GM19035 (cell line): ENCODE data around the gene RFC5.
"Not testable (repeated sequence)": the region's sequence is repeated elsewhere in the genome, so short reads cannot be mapped to it uniquely, and the experiment has no call there.

Experiments
- ATAC-seq: cut with Tn5 transposase; IDR thresholded peaks from one replicate; pipeline ENCODE4 v1.9.1; 2021; ENCODE audit not compliant: unreplicated experiment

The RFC5 gene, protein sequence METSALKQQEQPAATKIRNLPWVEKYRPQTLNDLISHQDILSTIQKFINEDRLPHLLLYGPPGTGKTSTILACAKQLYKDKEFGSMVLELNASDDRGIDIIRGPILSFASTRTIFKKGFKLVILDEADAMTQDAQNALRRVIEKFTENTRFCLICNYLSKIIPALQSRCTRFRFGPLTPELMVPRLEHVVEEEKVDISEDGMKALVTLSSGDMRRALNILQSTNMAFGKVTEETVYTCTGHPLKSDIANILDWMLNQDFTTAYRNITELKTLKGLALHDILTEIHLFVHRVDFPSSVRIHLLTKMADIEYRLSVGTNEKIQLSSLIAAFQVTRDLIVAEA

DNA sequence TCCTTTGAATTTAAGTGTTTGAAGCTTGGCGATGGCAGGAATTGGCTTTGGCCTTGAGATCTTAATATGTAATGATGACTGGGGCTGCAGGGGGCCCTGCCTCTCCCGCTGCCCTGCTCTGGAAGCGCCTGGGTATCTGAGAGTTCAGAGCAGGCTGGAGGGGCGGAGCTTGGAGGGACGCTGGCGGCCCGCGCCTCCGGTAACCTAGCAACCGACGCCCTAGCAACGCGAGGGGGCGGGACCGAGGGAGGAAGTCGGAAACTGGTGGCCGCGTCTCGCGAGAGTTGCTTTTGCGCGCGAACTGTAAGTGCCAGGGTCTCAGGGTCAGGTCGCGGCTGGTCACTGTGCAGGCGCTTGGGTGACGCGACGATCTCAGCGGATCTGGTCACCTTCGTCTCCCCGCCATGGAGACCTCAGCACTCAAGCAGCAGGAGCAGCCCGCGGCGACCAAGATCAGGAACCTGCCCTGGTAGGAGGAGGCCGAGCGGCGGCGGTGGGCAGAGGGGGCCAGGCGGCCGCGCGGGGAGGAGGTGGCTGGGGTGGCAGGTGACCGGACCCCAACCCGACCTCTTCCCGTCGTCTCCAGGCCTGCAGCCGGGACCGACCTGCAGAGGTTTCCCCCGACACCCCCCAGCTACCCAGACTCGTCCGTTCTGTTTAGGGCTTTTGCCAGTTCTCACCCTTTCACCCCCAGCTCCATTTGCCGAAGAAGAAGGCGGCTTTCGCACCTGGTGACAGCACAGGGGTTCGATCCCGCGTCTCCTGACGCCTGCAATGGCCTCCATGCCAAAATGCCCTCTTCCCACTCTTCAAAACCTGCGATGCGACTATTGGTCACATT, at the start of gene RFC5:
Gene RFC5, plus strand, starts transcription at position 280 of the 841 bp plus-strand sequence. Its CDS starts 125 bp downstream, at position 405.
- peak; percentile 96 for ATAC-seq

DNA sequence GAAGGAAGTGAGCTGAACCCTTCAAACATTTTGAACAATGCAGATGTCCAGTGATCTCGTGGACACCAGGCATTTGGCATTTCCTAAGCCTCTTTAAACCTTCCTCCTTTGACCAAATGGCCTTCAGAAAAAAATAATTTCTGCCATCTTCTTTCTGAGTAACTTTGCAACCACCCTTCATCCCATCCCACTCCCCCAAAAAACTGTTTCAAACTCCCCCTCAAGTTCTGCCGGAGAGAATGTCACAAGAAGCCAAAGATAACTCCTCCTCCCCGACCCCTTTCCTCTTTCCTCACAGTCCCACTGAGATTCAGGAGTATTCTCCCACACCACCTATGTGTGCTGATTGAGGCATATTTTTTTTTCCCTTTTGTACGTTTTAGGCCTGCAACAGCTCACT, 49.5 kb upstream of the RFC5 start:
- no peak for ATAC-seq

DNA sequence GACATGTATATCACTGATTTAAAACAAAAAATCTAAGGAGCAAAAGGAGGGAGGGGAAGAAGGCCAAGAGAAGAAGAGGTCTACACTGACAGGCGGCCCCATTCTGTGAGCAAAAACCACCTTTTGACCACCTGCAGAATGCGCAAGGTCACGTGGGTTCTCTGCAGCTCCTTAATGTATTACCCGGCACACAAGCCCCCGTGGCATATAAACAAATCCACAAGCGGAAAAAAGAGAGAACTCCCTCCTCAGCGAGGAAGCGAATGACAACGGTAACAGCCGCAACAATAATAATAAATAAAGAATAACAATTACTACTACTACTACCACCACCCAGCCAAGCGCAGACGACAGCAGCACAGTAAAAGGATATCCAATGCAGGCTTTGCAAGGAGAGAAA, 49.0 kb upstream of the RFC5 start:
- no peak for ATAC-seq

DNA sequence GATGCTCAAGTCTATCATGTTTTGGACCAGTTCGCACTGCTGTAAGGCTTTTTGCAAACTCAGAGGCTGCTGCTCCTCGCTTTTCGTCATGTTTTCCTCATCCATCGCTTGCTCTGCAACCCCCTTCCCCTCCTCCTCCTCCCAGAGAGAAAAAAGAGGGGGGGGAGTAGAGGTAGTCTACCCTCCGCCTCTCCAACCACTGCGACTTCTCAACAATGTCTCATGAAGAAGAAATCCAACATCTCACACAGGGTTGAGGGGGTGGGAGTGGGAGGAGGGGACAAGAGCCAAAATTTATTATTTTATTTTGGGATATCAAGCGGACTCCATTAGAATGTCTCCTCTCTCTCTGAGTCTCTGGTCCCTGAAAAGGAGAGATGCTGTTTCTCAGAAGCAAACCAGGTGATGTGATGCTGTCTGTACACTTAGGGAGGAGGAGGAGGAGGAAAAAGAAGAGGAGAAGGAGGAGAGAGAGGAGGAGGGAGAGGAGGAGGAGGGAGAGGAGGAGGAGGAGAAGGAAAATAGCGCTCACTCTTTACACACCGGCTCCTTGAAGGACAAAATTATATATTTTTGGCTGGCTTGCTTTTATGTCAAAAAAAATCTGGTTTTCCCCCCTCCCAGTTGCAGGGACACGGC, 48.2 kb upstream of the RFC5 start:
- ATAC-seq = no peak

DNA sequence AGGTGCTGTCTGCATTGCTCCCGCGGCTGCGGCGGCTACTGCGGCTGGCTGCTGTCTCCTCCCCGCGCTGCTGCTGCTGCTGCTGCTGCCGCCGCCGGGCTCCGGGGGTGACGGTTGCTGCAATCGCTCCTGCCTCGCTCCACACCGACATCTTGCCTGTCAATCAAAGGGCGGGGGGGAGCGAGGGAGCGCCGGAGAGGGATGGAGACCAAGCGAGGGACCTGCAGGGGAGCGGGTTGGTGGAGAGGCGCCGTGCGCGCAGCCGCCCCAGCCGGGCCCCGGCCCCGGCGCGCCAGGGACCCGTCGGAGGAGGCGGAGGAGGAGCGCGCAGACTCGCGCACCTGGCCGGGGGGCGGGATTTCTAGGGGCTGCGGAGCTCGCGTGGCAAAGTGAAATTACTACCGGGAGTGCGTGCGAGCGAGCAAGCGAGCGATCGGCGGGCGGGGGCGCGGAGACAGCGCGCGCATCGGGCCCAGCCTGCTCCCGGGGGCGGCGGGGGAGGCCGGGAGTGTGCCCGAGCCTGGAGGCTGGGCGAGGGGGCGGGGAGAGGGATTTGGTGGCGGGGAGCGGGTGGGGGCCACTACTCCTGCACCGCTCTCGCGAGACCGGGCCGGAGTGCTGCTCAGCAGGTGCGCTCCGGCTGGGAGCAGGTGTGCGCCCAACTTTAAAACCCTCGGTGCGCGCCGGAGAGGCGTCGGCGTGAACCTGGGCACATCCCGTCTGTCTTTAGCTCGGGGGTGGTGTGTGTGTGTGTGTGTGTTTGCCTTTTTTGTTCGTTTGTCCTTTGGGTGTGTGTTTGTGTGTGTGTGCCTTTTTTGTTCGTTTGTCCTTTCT, 47.5 kb upstream of the RFC5 start, which contains the start of gene KSR2:
Gene KSR2, minus strand, starts transcription at position 165 of the 834 bp plus-strand sequence. CDS start 735 bp downstream, outside the sequence.
- peak; percentile 65 for ATAC-seq

GRCh38 chr12:117970334-117970733, 46.2 kb upstream of the RFC5 start:
- no peak for ATAC-seq

GRCh38 chr12:117972301-117972700, 44.2 kb upstream of the RFC5 start:
- ATAC-seq = no peak

GRCh38 chr12:117975006-117975405, 41.5 kb upstream of the RFC5 start:
- ATAC-seq = no peak

GRCh38 chr12:117977373-117977772, 39.1 kb upstream of the RFC5 start:
- ATAC-seq = no peak

DNA sequence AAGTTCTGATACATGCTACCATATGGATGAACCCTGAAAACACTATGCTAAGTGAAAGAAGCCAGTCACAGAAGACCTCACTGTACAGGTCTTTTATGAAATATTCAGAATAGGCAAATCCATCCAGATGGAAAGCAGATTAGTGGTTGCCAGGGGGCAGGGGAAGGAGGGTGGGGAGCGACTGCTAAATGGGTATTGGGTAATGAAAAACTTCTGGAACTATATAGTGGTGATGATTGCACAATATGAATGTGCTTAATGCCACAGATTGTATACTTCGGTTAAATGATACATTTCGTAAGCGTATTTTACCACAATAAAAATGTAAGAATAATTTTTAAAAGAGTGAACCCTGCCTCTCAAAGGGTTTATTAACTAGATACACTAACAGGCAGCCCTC, 35.9 kb upstream of the RFC5 start:
- no peak for ATAC-seq

DNA sequence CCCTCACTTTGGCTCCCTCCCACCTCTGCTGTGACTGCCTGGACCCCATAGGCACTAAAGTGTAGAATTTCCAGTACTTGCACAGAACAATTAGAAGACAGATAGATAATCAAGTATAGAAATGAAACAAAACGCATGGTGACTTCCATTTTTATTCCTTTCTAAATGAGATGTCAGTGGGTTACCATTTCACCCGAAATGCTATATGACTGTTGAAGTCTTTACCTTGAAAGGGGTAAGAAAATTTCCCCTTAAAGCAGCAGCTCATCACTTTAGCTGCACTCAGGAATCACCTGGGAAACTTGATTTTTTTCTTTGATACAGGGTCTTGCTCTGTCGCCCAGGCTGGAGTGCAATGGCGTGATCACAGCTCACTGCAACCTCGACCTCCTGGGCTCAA, 35.2 kb upstream of the RFC5 start:
- ATAC-seq = no peak

DNA sequence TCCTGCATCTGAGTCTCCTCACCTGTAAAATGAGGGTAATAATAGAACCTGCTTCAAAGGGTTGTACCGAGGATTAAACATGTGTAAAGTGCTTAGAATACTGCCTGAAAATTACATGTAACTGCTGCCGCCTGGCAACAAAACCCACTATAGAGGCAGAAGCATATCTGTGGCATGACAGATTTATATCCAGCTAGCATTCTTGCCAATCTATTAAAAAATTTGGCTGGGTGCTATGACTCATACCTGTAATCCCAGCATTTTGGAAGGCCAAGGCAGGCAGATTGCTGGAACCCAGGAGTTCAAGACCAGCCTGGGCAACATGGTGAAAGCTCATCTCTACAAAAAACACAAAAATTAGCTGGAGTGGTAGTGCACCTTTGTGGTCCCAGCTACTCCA, 31.3 kb upstream of the RFC5 start:
- ATAC-seq = no peak

DNA sequence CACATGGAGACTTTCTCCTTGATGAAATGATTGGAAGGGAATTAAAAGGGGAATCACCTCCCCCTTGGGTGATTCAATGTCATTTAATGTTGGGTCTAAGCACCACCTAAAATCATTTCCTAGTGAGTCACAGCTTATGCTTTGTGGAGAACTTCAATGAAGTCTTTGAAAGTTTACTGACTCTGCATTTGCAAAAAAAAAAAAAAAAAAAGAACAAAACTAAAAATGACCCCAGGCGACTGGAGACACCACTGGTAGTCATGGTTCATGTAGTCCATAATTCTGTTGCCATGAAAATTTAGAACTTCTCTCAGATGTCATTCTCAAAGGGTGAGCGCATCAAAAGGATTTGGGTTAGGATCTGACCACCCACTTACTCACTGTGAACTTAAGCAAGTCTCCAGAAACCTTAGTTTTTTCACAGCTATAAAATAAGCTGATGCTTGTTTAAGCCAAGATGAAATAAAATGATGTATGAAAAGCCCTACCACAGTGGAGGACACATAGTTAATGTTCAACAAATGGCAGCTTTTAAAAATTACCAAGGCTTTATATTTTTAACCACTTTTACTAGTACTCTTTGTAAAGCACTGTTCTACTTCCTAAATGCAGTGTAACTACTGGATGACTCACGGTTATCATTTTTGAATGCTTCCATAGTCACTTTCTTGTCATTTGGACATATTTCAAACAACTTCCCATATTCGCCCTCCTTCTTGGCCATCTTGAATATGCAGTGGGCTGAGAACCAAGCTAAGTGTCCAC, 29.6 kb upstream of the RFC5 start:
- ATAC-seq = no peak

- no peak for ATAC-seq
These were observed 21.7 kb upstream of the RFC5 start for GRCh38 chr12:117994551-117995438.

- no peak for ATAC-seq
These were observed 17.8 kb upstream of the RFC5 start for GRCh38 chr12:117998719-117999118.

- not testable (repeated sequence) for ATAC-seq
These were observed 16.7 kb upstream of the RFC5 start for GRCh38 chr12:117999806-118000205.

DNA sequence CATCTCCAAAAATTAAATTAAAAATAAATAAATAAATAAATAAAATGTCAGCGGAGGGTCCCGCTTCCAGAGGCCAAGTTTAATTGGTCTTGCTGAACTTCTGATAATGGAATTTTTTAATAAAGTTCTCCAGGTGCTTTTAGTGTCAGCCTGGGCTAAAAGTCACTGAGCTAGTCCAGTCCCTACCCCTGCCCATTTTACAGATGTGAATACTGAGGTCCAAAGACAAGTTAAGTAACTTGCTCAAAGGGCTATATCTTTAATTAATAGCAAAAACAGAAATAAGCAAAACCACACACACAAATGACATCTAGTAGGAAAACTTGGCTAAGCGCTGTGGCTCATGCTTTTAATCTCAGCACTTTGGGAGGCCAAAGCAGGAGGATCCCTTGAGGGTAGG, 5.6 kb upstream of the RFC5 start:
- ATAC-seq = no peak

- no peak for ATAC-seq
These were observed 5.1 kb upstream of the RFC5 start for GRCh38 chr12:118011377-118011776.

- ATAC-seq = no peak
These were observed 4.5 kb upstream of the RFC5 start for GRCh38 chr12:118011961-118012360.
